ENCODE results near the gene VPS13D. TPM values are rescaled to one million over a fixed set of nuclear protein-coding genes. Genes with fewer than 3 reads are reported as not detected.

The VPS13D gene
- total RNA-seq, 1 experiment from 2014 or later: 31.6 TPM

DNA sequence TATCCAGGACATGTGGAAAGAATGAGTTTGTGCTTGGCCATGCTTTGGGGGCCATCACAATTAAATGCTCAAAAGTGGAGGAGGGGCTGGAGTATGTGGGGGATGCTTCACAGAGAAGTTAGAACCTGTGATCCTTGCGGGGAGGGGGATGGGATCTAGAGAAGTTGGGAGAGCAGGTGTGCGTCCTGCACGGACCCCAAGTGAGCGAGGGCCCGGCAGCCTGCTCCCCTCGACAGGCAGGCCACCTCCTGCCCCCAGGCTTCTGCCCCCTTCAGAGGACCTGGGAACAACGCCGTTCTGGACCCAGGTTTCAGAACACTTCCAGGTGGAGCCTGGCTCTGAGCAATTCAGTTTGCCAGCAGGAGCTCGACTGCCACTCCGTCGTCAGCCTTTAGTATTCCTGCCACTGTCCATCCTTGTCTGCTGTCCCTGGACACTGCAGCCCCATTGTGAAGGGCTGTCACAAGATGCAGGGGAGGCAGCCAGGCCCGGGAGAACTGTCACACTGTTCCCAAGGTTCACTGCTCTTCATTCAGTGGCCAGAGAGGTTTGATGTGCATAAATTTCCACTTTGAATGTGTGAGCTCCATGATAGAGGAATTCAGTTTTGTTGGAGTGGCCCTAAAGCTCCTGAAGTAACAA, 275.9 kb downstream of the VPS13D start:
- no peaks in the 10 kb centered on the region for H3K9me2 ChIP-seq (ENCODE audit: insufficient read depth)
- RAD21 ChIA-PET (ENCODE audit: low non-redundant PET in 1 of 2, low total read pairs in 2 of 2, uncharacterized antibody in 2 of 2, unreplicated experiment in 2 of 2): no interaction called here
- no peak for TF ChIP-seq SIN3A (IDR thresholded peaks at IDR 0.05; ENCODE audit: low read depth)
- H4K20me1 ChIP-seq (ENCODE audit: insufficient read depth): no peaks in the 10 kb centered on the region
- CTCF ChIA-PET: no interaction called here
- H2AFZ ChIP-seq (ENCODE audit: low read depth, low read length, poor library complexity, severe bottlenecking): no peak overlapping the region
- no peak overlapping the region for H3K4me2 ChIP-seq (ENCODE audit: low read length)
- no TSS peak for BruUV-seq (replicated peaks)
- H3K9me3 ChIP-seq (ENCODE audit: control insufficient read depth in 1 of 2, insufficient read depth in 1 of 2, low read depth in 1 of 2, low read length in 2 of 2): no peaks in the 10 kb centered on the region
- POLR2A ChIA-PET: no interaction called here
- H3K79me2 ChIP-seq (ENCODE audit: insufficient read depth, low read length): no peaks in the 10 kb centered on the region
- H3K36me3 ChIP-seq (ENCODE audit: control insufficient read depth in 1 of 2, insufficient read depth in 2 of 2, low read length in 2 of 2): no peaks in the 10 kb centered on the region
- ATAC-seq (no peak), DNase-seq (ENCODE audit: low read depth, low spot score) (no peak)
- peaks cover 11 to 30% of the 10 kb centered on the region in 2 experiments for H3K4me1 ChIP-seq (ENCODE audit: control insufficient read depth in 1 of 2, insufficient read depth in 2 of 2, low read length in 2 of 2)
- no peak overlapping the region for H3K4me3 ChIP-seq (replicated peaks in 1 of 2; ENCODE audit: low read depth in 1 of 2, low read length in 2 of 2)
- intact Hi-C loops (cut with micrococcal nuclease): no loop called here
- no peaks in the 10 kb centered on the region for H3K27me3 ChIP-seq (ENCODE audit: insufficient read depth, low read length)
- no peak overlapping the region for H3K9ac ChIP-seq (ENCODE audit: low read length)
- H3K27ac ChIP-seq (ENCODE audit: low read depth, low read length): no peak overlapping the region

GRCh38 chr1:12506281-12507280, 276.8 kb downstream of the VPS13D start:
- Histone ChIP-seq H4K20me1 (ENCODE audit: insufficient read depth) (no peaks in the 10 kb centered on the region), H3K79me2 (ENCODE audit: insufficient read depth, low read length) (no peaks in the 10 kb centered on the region), H3K9me3 (ENCODE audit: control insufficient read depth in 1 of 2, insufficient read depth in 1 of 2, low read depth in 1 of 2, low read length in 2 of 2) (no peaks in the 10 kb centered on the region), H3K4me2 (ENCODE audit: low read length) (no peak overlapping the region), H3K9me2 (ENCODE audit: insufficient read depth) (no peaks in the 10 kb centered on the region), H3K36me3 (ENCODE audit: control insufficient read depth in 1 of 2, insufficient read depth in 2 of 2, low read length in 2 of 2) (no peaks in the 10 kb centered on the region), H3K27me3 (ENCODE audit: insufficient read depth, low read length) (no peaks in the 10 kb centered on the region), H2AFZ (ENCODE audit: low read depth, low read length, poor library complexity, severe bottlenecking) (no peak overlapping the region), H3K4me3 (replicated peaks in 1 of 2; ENCODE audit: low read depth in 1 of 2, low read length in 2 of 2) (no peak overlapping the region), H3K9ac (ENCODE audit: low read length) (no peak overlapping the region), H3K27ac (ENCODE audit: low read depth, low read length) (no peak overlapping the region), H3K4me1 (ENCODE audit: control insufficient read depth in 1 of 2, insufficient read depth in 2 of 2, low read length in 2 of 2) (peaks cover 9 to 30% of the 10 kb centered on the region in 2 experiments)
- ChIA-PET RAD21 (ENCODE audit: low non-redundant PET in 1 of 2, low total read pairs in 2 of 2, uncharacterized antibody in 2 of 2, unreplicated experiment in 2 of 2) (no interaction called here), CTCF (no interaction called here), POLR2A (no interaction called here)
- DNase-seq (ENCODE audit: low read depth, low spot score) (no peak), ATAC-seq (no peak)
- intact Hi-C loops (cut with micrococcal nuclease): no loop called here
- no TSS peak for BruUV-seq (replicated peaks)
- TF ChIP-seq JUND (IDR thresholded peaks at IDR 0.05) (no peak), ATF3 (IDR thresholded peaks at IDR 0.05) (no peak), ZFX (IDR thresholded peaks at IDR 0.05) (no peak), ELF1 (IDR thresholded peaks at IDR 0.05; ENCODE audit: borderline replicate concordance, low read depth) (no peak), MAX (IDR thresholded peaks at IDR 0.05) (no peak), CEBPB (IDR thresholded peaks at IDR 0.05; ENCODE audit: low read depth) (no peak), EGR1 (IDR thresholded peaks at IDR 0.05; ENCODE audit: low read depth) (no peak), ZBTB33 (IDR thresholded peaks at IDR 0.05; ENCODE audit: extremely low read depth, insufficient replicate concordance, low read length) (no peak), CBX3 (IDR thresholded peaks at IDR 0.05; ENCODE audit: low read depth) (no peak), EZH2 (IDR thresholded peaks at IDR 0.05) (no peak), POLR2A (IDR thresholded peaks at IDR 0.05; ENCODE audit: borderline replicate concordance, extremely low read depth, insufficient read depth, insufficient read length) (no peak), TCF7L2 (IDR thresholded peaks at IDR 0.05; ENCODE audit: borderline replicate concordance, extremely low read depth, insufficient read depth, insufficient read length) (no peak), YY1 (IDR thresholded peaks at IDR 0.05; ENCODE audit: extremely low read depth, insufficient replicate concordance, low read depth, low read length) (no peak), SP1 (IDR thresholded peaks at IDR 0.05; ENCODE audit: low read depth) (no peak), FOSL1 (IDR thresholded peaks at IDR 0.05; ENCODE audit: low read depth) (no peak)

All from HCT116 (cell line).